DOHH2 (cell line): ENCODE data around the gene C17orf107.
A peak's percentile ranks its signal among the peaks of the same experiment; 100 is the strongest.

Experiments
- H3F3A ChIP-seq: fragments of 200-600 bp; sonication (generic), shearing (Covaris generic); 2 replicates; pipeline ENCODE4 v1.6.0; 2016; ENCODE audit warnings: antibody characterized with exemption, mild to moderate bottlenecking; ENCODE audit not compliant: control insufficient read depth, insufficient read depth
- H3K27ac ChIP-seq: fragments of 200-600 bp; sonication (generic); 2 replicates; pipeline ENCODE4 v1.5.1; 2014; ENCODE audit warnings: low read depth, mild to moderate bottlenecking, low read length, moderate library complexity
- H3K27me3 ChIP-seq: fragments of 200-600 bp; sonication (generic); 2 replicates; pipeline ENCODE4 v1.6.1; 2014; ENCODE audit warnings: mild to moderate bottlenecking, low read length, mixed read lengths; ENCODE audit not compliant: control insufficient read depth
- H3K36me3 ChIP-seq: fragments of 200-600 bp; sonication (generic); 2 replicates; pipeline ENCODE4 v1.6.1; 2014; ENCODE audit warnings: mild to moderate bottlenecking, low read length, moderate library complexity, mixed read lengths; ENCODE audit not compliant: control insufficient read depth
- H3K4me1 ChIP-seq: fragments of 200-600 bp; sonication (generic); 2 replicates; pipeline ENCODE4 v1.6.1; 2014; ENCODE audit warnings: mild to moderate bottlenecking, low read length, mixed read lengths; ENCODE audit not compliant: control insufficient read depth
- H3K4me2 ChIP-seq: fragments of 200-600 bp; sonication (generic); 2 replicates; pipeline ENCODE4 v1.6.0; 2014; ENCODE audit warnings: mild to moderate bottlenecking, low read length, moderate library complexity
- H3K4me3 ChIP-seq: fragments of 200-600 bp; sonication (generic); 2 replicates; pipeline ENCODE4 v1.5.1; 2014; ENCODE audit warnings: mild to moderate bottlenecking, low read length, mixed read lengths
- H3K79me2 ChIP-seq: fragments of 200-600 bp; sonication (generic); 2 replicates; pipeline ENCODE4 v1.6.1; 2014; ENCODE audit warnings: mild to moderate bottlenecking, low read length, mixed read lengths; ENCODE audit not compliant: control insufficient read depth
- H3K9me2 ChIP-seq: fragments of 200-600 bp; sonication (generic); replicated peaks from 2 replicates; pipeline ENCODE4 v1.6.1; 2014; ENCODE audit warnings: mild to moderate bottlenecking, low read length, mixed read lengths; ENCODE audit not compliant: control insufficient read depth
- H3K9me3 ChIP-seq: fragments of 200-600 bp; sonication (generic); 2 replicates; pipeline ENCODE4 v1.6.1; 2014; ENCODE audit warnings: antibody characterized with exemption, low read length, mixed read lengths; ENCODE audit not compliant: control insufficient read depth, insufficient read depth
- H4K20me1 ChIP-seq: fragments of 200-600 bp; sonication (generic); 2 replicates; pipeline ENCODE4 v1.6.0; 2014; ENCODE audit warnings: low read depth, mild to moderate bottlenecking, antibody characterized with exemption, low read length, moderate library complexity; ENCODE audit not compliant: control insufficient read depth, insufficient read depth
- CTCF ChIP-seq: fragments of 200-600 bp; sonication (generic); IDR thresholded peaks from one replicate; pipeline ENCODE4 v1.5.1; 2014; ENCODE audit warnings: antibody characterized with exemption, mild to moderate bottlenecking, low read depth, low read length; ENCODE audit not compliant: poor library complexity, severe bottlenecking
- EZH2phosphoT487 ChIP-seq: fragments of 200-600 bp; sonication (generic); IDR thresholded peaks from 2 replicates; pipeline ENCODE4 v1.6.1; 2017; ENCODE audit warnings: borderline replicate concordance, mild to moderate bottlenecking, antibody characterized with exemption, low read length, moderate library complexity, mixed read lengths

C17orf107 gene

GRCh38 chr17:4880857-4881256, 18.5 kb upstream of the C17orf107 start:
- Histone ChIP-seq H3K4me1 (peaks cover 8% of the 10 kb centered on the region), H3K27ac (no peak overlapping the region), H3K36me3 (peaks cover 13% of the 10 kb centered on the region; the same call in 1 of the 2 replicates), H3F3A (no peaks in the 10 kb centered on the region), H4K20me1 (0 out of 2 replicates have a peak, but pooled peaks cover 2% of the 10 kb centered on the region), H3K9me3 (no peaks in the 10 kb centered on the region), H3K4me2 (no peak overlapping the region), H3K79me2 (no peaks in the 10 kb centered on the region), H3K27me3 (no peaks in the 10 kb centered on the region), H3K9me2 (no peaks in the 10 kb centered on the region), H3K4me3 (no peak overlapping the region)
- no peak for TF ChIP-seq CTCF
- TF ChIP-seq EZH2phosphoT487, result no peak

GRCh38 chr17:4881761-4882555, 17.4 kb upstream of the C17orf107 start:
- Histone ChIP-seq H3K79me2 (no peaks in the 10 kb centered on the region), H3K4me1 (peaks cover 8% of the 10 kb centered on the region), H3K27ac (no peak overlapping the region), H3K4me2 (no peak overlapping the region), H3K36me3 (peaks cover 17% of the 10 kb centered on the region; the same call in 1 of the 2 replicates), H4K20me1 (0 out of 2 replicates have a peak, but pooled peaks cover 2% of the 10 kb centered on the region), H3K9me2 (no peaks in the 10 kb centered on the region), H3K9me3 (no peaks in the 10 kb centered on the region), H3K4me3 (no peak overlapping the region), H3F3A (no peaks in the 10 kb centered on the region), H3K27me3 (no peaks in the 10 kb centered on the region)
- TF ChIP-seq EZH2phosphoT487 (no peak), CTCF (peak; percentile 96)

- Histone ChIP-seq H3K9me3 (no peaks in the 10 kb centered on the region), H4K20me1 (0 out of 2 replicates have a peak, but pooled peaks cover 2% of the 10 kb centered on the region), H3F3A (no peaks in the 10 kb centered on the region), H3K4me1 (peaks cover 8% of the 10 kb centered on the region), H3K36me3 (peaks cover 26% of the 10 kb centered on the region), H3K9me2 (no peaks in the 10 kb centered on the region), H3K27me3 (no peaks in the 10 kb centered on the region), H3K79me2 (no peaks in the 10 kb centered on the region), H3K27ac (no peak overlapping the region), H3K4me2 (no peak overlapping the region), H3K4me3 (no peak overlapping the region)
- TF ChIP-seq CTCF (no peak), EZH2phosphoT487 (no peak)
Observed at GRCh38 chr17:4884489-4884888, 14.8 kb upstream of the C17orf107 start.
